Measurements from ENCODE around the gene N4BP2L1. TPM values are rescaled to one million over a fixed set of nuclear protein-coding genes. Genes with fewer than 3 reads are reported as not detected.

The N4BP2L1 gene
- total RNA-seq, 1 experiment from 2014 or later = 1.1 TPM

GRCh38 chr13:32384702-32385101, 43.2 kb downstream of the N4BP2L1 start:
- Histone ChIP-seq H3K79me2 (ENCODE audit: insufficient read depth, low read length) (no peaks in the 10 kb centered on the region), H3K9me3 (ENCODE audit: control insufficient read depth in 1 of 2, insufficient read depth in 1 of 2, low read depth in 1 of 2, low read length in 2 of 2) (no peaks in the 10 kb centered on the region), H3K27me3 (ENCODE audit: insufficient read depth, low read length) (no peaks in the 10 kb centered on the region), H3K4me1 (ENCODE audit: control insufficient read depth in 1 of 2, insufficient read depth in 2 of 2, low read length in 2 of 2) (no peaks in the 10 kb centered on the region), H3K9me2 (ENCODE audit: insufficient read depth) (no peaks in the 10 kb centered on the region), H3K36me3 (ENCODE audit: control insufficient read depth in 1 of 2, insufficient read depth in 2 of 2, low read length in 2 of 2) (peaks cover 5 to 11% of the 10 kb centered on the region in 2 experiments; a peak in 2 of 4 replicates), H3K9ac (ENCODE audit: low read length) (no peak overlapping the region), H2AFZ (ENCODE audit: low read depth, low read length, poor library complexity, severe bottlenecking) (no peak overlapping the region), H3K4me3 (replicated peaks in 1 of 2; ENCODE audit: low read depth in 1 of 2, low read length in 2 of 2) (no peak overlapping the region), H3K4me2 (ENCODE audit: low read length) (no peak overlapping the region), H4K20me1 (ENCODE audit: insufficient read depth) (no peaks in the 10 kb centered on the region), H3K27ac (ENCODE audit: low read depth, low read length) (no peak overlapping the region)
- no peak for TF ChIP-seq TCF7L2 (IDR thresholded peaks at IDR 0.05; ENCODE audit: borderline replicate concordance, extremely low read depth, insufficient read depth, insufficient read length)
- no peak for TF ChIP-seq FOSL1 (IDR thresholded peaks at IDR 0.05; ENCODE audit: low read depth)
- no peak for TF ChIP-seq ZNF274 (IDR thresholded peaks at IDR 0.05; ENCODE audit: low read depth, low read length)
- TF ChIP-seq, protein P1, sequence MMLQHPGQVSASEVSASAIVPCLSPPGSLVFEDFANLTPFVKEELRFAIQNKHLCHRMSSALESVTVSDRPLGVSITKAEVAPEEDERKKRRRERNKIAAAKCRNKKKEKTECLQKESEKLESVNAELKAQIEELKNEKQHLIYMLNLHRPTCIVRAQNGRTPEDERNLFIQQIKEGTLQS (IDR thresholded peaks at IDR 0.05) = no peak
- ChIA-PET POLR2A (no interaction called here), CTCF (no interaction called here), RAD21 (ENCODE audit: low non-redundant PET in 1 of 2, low total read pairs in 2 of 2, uncharacterized antibody in 2 of 2, unreplicated experiment in 2 of 2) (no interaction called here)
- DNase-seq (ENCODE audit: low read depth, low spot score) = no peak
- no peak for ATAC-seq
- BruUV-seq (replicated peaks) = no TSS peak
- intact Hi-C loops (cut with micrococcal nuclease) = loop anchor here (5.0 kb wide), 1 partner anchor 198 kb away; no protein-coding TSS in a partner anchor

DNA sequence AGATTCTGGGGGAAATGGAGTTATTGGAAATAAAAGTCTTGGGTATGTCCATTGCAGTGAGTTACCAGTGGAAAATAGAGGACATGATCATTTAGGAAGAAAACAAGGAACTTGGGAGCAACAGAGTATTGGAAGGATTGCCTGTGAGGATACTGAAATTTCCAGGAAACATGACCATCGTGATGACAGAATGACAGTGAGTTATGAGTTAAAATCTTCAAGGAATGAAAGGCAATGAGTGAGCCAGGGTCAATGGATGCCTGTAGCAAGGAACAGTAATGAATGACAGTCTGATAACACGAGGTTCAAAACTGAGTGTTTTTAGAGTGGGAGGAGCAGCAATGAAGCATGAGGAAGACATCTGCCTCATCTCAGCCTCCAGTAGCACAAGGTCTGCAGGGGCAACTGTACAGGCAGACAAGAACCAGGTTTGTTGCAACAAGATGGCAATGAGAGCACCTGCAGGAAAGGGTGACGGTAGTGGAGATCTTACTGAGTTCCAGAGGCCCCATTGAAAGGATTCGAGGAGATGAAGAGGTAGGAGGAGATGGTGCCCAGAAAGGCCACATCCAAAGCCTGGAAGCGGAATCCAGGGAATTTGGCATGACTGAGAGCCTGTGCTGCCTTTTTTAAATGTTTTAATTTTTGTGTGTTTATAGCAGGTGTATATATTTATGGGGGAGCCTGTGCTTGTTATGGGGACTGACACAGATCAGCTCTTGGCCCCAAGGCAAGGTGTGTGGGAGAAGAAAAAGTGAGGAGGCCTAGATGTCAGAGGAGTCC, 43.9 kb downstream of the N4BP2L1 start:
- H3K4me2 ChIP-seq (ENCODE audit: low read length) = no peak overlapping the region
- H3K27me3 ChIP-seq (ENCODE audit: insufficient read depth, low read length) = no peaks in the 10 kb centered on the region
- H3K27ac ChIP-seq (ENCODE audit: low read depth, low read length) = no peak overlapping the region
- H3K9me3 ChIP-seq (ENCODE audit: control insufficient read depth in 1 of 2, insufficient read depth in 1 of 2, low read depth in 1 of 2, low read length in 2 of 2) = no peaks in the 10 kb centered on the region
- H3K9me2 ChIP-seq (ENCODE audit: insufficient read depth) = no peaks in the 10 kb centered on the region
- BruUV-seq (replicated peaks) = no TSS peak
- ATAC-seq (no peak), DNase-seq (ENCODE audit: low read depth, low spot score) (no peak)
- no peaks in the 10 kb centered on the region for H4K20me1 ChIP-seq (ENCODE audit: insufficient read depth)
- H3K9ac ChIP-seq (ENCODE audit: low read length) = no peak overlapping the region
- TF ChIP-seq EGR1 (IDR thresholded peaks at IDR 0.05; ENCODE audit: low read depth) (no peak), RAD21 (IDR thresholded peaks at IDR 0.05; ENCODE audit: low read depth) (no peak), REST (IDR thresholded peaks at IDR 0.05; ENCODE audit: low read depth) (no peak), FOSL1 (IDR thresholded peaks at IDR 0.05; ENCODE audit: low read depth) (no peak)
- TF ChIP-seq, protein P2, sequence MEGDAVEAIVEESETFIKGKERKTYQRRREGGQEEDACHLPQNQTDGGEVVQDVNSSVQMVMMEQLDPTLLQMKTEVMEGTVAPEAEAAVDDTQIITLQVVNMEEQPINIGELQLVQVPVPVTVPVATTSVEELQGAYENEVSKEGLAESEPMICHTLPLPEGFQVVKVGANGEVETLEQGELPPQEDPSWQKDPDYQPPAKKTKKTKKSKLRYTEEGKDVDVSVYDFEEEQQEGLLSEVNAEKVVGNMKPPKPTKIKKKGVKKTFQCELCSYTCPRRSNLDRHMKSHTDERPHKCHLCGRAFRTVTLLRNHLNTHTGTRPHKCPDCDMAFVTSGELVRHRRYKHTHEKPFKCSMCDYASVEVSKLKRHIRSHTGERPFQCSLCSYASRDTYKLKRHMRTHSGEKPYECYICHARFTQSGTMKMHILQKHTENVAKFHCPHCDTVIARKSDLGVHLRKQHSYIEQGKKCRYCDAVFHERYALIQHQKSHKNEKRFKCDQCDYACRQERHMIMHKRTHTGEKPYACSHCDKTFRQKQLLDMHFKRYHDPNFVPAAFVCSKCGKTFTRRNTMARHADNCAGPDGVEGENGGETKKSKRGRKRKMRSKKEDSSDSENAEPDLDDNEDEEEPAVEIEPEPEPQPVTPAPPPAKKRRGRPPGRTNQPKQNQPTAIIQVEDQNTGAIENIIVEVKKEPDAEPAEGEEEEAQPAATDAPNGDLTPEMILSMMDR (IDR thresholded peaks at IDR 0.05 in 2 of 3, conservative IDR thresholded peaks at IDR 0.05 in 1 of 3; ENCODE audit: borderline replicate concordance in 1 of 3, insufficient read depth in 1 of 3, low read depth in 2 of 3, low read length in 2 of 3) = no peak
- RAD21 ChIA-PET (ENCODE audit: low non-redundant PET in 1 of 2, low total read pairs in 2 of 2, uncharacterized antibody in 2 of 2, unreplicated experiment in 2 of 2) = no interaction called here
- POLR2A ChIA-PET = no interaction called here
- H3K36me3 ChIP-seq (ENCODE audit: control insufficient read depth in 1 of 2, insufficient read depth in 2 of 2, low read length in 2 of 2) = peaks cover 5 to 17% of the 10 kb centered on the region in 2 experiments; a peak in 2 of 4 replicates
- H3K4me3 ChIP-seq (replicated peaks in 1 of 2; ENCODE audit: low read depth in 1 of 2, low read length in 2 of 2) = no peak overlapping the region
- H2AFZ ChIP-seq (ENCODE audit: low read depth, low read length, poor library complexity, severe bottlenecking) = no peak overlapping the region
- no peaks in the 10 kb centered on the region for H3K4me1 ChIP-seq (ENCODE audit: control insufficient read depth in 1 of 2, insufficient read depth in 2 of 2, low read length in 2 of 2)
- intact Hi-C loops (cut with micrococcal nuclease) = loop anchor here (5.0 kb wide), 1 partner anchor 198 kb away; no protein-coding TSS in a partner anchor
- CTCF ChIA-PET = no interaction called here
- no peaks in the 10 kb centered on the region for H3K79me2 ChIP-seq (ENCODE audit: insufficient read depth, low read length)

All from HCT116 (cell line).